HUES64 (cell line): Measurements from ENCODE around the gene RFX2.
A peak's percentile ranks its signal among the peaks of the same experiment; 100 is the strongest.
"Not testable (repeated sequence)": the region's sequence is repeated elsewhere in the genome, so short reads cannot be mapped to it uniquely, and the experiment has no call there.

Experiments
- H3K27ac ChIP-seq: 2 replicates; pipeline ENCODE4 v1.7.0; 2013; ENCODE audit warnings: low read depth, low read length, inconsistent platforms
- H3K27me3 ChIP-seq: 2 replicates; pipeline ENCODE4 v1.6.1; 2013; ENCODE audit warnings: mild to moderate bottlenecking, low read length; ENCODE audit not compliant: insufficient read depth
- H3K36me3 ChIP-seq: 2 replicates; pipeline ENCODE4 v1.6.1; 2013; ENCODE audit warnings: mild to moderate bottlenecking, low read length; ENCODE audit not compliant: insufficient read depth
- H3K4me1 ChIP-seq: 2 replicates; pipeline ENCODE4 v1.6.1; 2013; ENCODE audit warnings: mild to moderate bottlenecking, low read length, moderate library complexity; ENCODE audit not compliant: insufficient read depth
- H3K4me3 ChIP-seq: 2 replicates; pipeline ENCODE4 v1.5.1; 2013; ENCODE audit warnings: mild to moderate bottlenecking, low read length, moderate library complexity
- H3K9ac ChIP-seq: 2 replicates; pipeline ENCODE4 v1.6.1; 2013; ENCODE audit warnings: mild to moderate bottlenecking, low read depth, low read length
- H3K9me3 ChIP-seq: 2 replicates; pipeline ENCODE4 v1.6.1; 2013; ENCODE audit warnings: low read depth, low read length; ENCODE audit not compliant: insufficient read depth
- WGBS: fragments of 150-250, 120-280 bp; methylation state at CpG from one replicate; pipeline ENCODE4 v1.1.7; 2013; ENCODE audit warnings: missing lambda C conversion rate; 5-methylcytosine and 5-hydroxymethylcytosine counted together

Gene RFX2

GRCh38 chr19:6073858-6074708, 36.2 kb downstream of the RFX2 start:
- no peaks in the 10 kb centered on the region for H3K36me3 ChIP-seq
- H3K9me3 ChIP-seq = no peaks in the 10 kb centered on the region
- H3K27me3 ChIP-seq = no peaks in the 10 kb centered on the region
- H3K9ac ChIP-seq = no peak overlapping the region
- no peak overlapping the region for H3K4me3 ChIP-seq
- no peak overlapping the region for H3K27ac ChIP-seq
- peaks cover 5% of the 10 kb centered on the region; the same call in 1 of the 2 replicates for H3K4me1 ChIP-seq
- 89% methylated on average over 17 of the region's 17 CpGs for WGBS

DNA sequence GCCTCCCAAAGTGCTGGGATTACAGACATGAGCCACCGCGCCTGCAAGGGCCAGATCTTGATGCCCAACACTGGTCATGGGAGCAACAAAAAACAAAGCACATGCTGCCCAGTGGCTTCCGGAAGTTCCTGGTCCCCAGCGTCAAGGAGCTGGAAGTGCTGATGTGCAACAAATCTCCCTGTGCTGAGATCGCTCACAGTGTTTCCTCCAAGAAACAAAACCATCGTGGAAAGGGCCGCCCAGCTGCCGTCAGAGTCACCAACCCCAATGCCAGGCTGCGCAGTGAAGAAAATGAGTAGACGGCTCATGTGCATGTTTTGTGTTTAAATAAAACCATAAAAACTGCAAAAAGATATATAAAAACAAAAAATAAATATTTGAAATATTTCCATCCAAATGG, 37.1 kb downstream of the RFX2 start:
- not testable (repeated sequence) for H3K9me3 ChIP-seq, H3K9ac ChIP-seq, H3K36me3 ChIP-seq, H3K4me3 ChIP-seq, H3K27ac ChIP-seq, H3K27me3 ChIP-seq, H3K4me1 ChIP-seq
- WGBS = 96% methylated on average over 9 of the region's 10 CpGs

DNA sequence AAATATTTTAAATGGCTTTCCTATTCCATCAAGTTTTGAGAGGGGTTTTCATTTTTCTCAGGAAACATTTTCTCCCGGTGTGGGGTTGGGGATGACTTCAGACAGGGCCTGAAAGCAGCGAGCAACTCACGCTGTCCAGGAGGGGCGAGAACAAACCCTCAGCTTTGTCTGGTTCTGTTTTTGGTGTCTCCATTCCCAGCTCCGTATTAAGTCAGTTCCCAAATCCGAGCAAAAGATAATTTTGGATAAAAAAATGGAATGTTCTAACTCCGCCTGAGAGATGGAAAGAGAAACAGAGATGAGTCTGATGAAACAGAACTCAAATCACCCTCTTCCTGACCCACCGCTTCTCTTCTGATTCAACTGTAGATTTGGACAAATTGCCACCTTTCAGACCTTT, 38.4 kb downstream of the RFX2 start:
- no peaks in the 10 kb centered on the region for H3K36me3 ChIP-seq
- H3K9ac ChIP-seq = no peak overlapping the region
- H3K27ac ChIP-seq = no peak overlapping the region
- no peaks in the 10 kb centered on the region for H3K9me3 ChIP-seq
- 92% methylated on average over 8 of the region's 8 CpGs for WGBS
- H3K4me1 ChIP-seq = peaks cover 2% of the 10 kb centered on the region; the same call in 1 of the 2 replicates
- no peaks in the 10 kb centered on the region for H3K27me3 ChIP-seq
- no peak overlapping the region for H3K4me3 ChIP-seq

GRCh38 chr19:6070720-6071485, 39.4 kb downstream of the RFX2 start:
- Histone ChIP-seq H3K9me3 (no peaks in the 10 kb centered on the region), H3K27me3 (no peaks in the 10 kb centered on the region), H3K4me3 (no peak overlapping the region), H3K9ac (no peak overlapping the region), H3K27ac (no peak overlapping the region), H3K36me3 (no peaks in the 10 kb centered on the region), H3K4me1 (peaks cover 6% of the 10 kb centered on the region)
- 85% methylated on average over 9 of the region's 11 CpGs for WGBS

DNA sequence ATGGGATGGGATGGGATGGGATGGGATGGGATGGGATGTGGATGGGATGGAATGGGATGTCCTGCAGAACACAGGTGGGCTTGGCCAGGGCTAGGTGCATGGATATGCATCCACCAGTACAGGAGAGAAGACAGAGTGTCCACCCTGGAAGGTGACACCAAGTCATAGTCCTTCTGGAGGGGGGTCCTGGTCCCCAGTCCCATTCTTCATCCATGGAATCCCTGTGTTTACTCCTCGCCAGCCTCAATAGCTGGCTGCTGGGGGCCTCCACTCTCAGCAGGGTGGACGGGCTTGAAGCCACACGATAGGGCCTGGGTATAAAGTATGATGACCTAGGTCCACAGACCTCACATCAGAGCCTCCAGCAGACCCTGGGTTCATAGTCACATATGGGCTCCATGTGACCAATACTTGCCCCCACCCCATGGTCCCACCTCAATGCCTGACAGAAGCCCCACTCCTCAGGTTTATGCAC, 40.1 kb downstream of the RFX2 start:
- 91% methylated on average over 3 of the region's 3 CpGs for WGBS
- Histone ChIP-seq H3K27ac (no peak overlapping the region), H3K4me1 (peaks cover 7% of the 10 kb centered on the region)

GRCh38 chr19:6069268-6069791, 41.0 kb downstream of the RFX2 start:
- Histone ChIP-seq H3K4me3 (no peak overlapping the region), H3K9me3 (no peaks in the 10 kb centered on the region), H3K4me1 (peaks cover 7% of the 10 kb centered on the region), H3K27me3 (no peaks in the 10 kb centered on the region), H3K36me3 (no peaks in the 10 kb centered on the region), H3K27ac (no peak overlapping the region), H3K9ac (no peak overlapping the region)

More for the DNA sequence above, 40.1 kb downstream of the RFX2 start:
- H3K9me3 ChIP-seq = no peaks in the 10 kb centered on the region
- H3K36me3 ChIP-seq = no peaks in the 10 kb centered on the region
- no peak overlapping the region for H3K9ac ChIP-seq
- no peaks in the 10 kb centered on the region for H3K27me3 ChIP-seq
- no peak overlapping the region for H3K4me3 ChIP-seq

DNA sequence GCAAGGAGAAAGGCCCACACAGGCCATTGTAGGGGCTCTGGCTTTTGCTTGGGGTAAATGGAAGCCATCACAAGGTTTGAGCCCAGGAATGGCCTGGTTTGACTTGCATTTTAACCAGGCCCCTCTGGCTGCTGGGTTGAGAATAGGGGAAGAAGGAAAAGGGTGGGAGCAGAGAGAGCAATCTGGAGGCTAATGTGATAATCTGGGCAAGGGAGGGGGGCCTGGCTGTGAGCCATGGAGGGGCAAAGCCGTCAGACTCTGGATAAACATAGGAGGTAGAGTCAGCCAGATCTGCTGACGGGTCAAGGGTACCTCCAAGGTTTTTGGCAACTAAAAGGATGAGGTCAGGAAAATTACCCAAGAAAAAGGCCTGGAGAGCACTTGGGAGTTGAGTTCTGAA, 41.6 kb downstream of the RFX2 start:
- WGBS = 80% methylated on average over 2 of the region's 2 CpGs
- no peaks in the 10 kb centered on the region for H3K9me3 ChIP-seq
- H3K9ac ChIP-seq = no peak overlapping the region
- H3K27me3 ChIP-seq = no peaks in the 10 kb centered on the region
- no peak overlapping the region for H3K27ac ChIP-seq
- H3K36me3 ChIP-seq = no peaks in the 10 kb centered on the region
- H3K4me1 ChIP-seq = peaks cover 7% of the 10 kb centered on the region
- H3K4me3 ChIP-seq = no peak overlapping the region

DNA sequence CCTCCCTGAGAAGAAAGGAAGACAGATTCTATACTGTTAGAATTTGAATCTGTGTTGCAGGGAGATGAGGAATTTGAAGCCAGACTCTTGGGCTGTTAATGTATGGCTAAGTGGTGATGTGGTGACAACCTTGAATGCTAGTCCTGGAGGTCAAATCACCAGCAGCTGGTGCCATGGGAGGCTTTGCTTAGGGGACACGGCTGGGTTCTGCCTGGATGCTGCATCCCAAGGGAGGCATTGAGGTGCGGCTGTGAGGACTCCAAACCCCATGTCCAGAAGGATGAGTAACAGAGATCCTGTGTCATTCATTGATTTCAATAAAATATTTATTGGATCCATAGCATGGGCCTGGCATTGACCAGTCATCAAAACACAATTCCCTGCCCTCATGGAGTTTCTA, 42.3 kb downstream of the RFX2 start:
- Histone ChIP-seq H3K9ac (no peak overlapping the region), H3K4me3 (no peak overlapping the region), H3K4me1 (peaks cover 7% of the 10 kb centered on the region), H3K27ac (no peak overlapping the region), H3K9me3 (no peaks in the 10 kb centered on the region), H3K27me3 (no peaks in the 10 kb centered on the region), H3K36me3 (no peaks in the 10 kb centered on the region)
- WGBS = 91% methylated on average over 2 of the region's 2 CpGs

GRCh38 chr19:6066661-6067646, 43.3 kb downstream of the RFX2 start:
- H3K4me3 ChIP-seq = no peak overlapping the region
- no peaks in the 10 kb centered on the region for H3K36me3 ChIP-seq
- H3K9ac ChIP-seq = peak overlapping the region; percentile 51
- WGBS = 50% methylated on average over 18 of the region's 18 CpGs
- peak overlapping the region; percentile 62 for H3K27ac ChIP-seq
- no peaks in the 10 kb centered on the region for H3K27me3 ChIP-seq
- H3K9me3 ChIP-seq = no peaks in the 10 kb centered on the region
- H3K4me1 ChIP-seq = peaks cover 7% of the 10 kb centered on the region

DNA sequence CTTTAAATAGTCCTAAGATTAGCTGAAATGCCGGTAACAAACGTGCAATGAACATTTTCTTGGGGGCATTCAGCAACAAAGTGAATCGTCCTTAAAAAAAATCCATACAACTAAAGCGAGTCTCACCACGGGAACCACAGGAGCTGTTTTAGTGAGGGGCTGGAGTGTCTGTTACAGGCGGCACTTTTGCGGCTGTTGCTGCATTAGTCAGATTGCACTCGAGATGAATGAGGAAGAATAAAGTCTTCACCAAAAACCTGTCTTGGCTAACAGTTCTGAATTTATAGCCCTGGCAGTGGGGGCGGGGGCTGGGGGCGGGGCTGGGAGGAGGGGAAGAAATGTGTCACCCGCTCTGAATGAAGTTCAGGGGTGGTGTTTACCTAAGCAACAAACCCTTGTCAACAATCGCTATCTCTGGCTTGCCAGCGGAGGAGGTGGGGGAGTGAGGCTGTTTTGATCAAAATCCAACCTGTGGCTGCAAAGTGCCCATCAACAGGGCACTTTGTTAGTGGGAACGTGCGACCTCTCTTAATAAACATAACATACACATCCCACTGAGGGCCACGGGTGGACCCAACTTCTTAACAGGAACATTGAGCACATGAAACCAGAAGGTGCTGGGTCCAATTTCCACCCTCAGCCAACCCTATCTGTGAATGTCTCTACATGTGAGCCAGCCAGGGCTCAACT, 44.5 kb downstream of the RFX2 start:
- Histone ChIP-seq H3K4me1 (peaks cover 11% of the 10 kb centered on the region), H3K9me3 (no peaks in the 10 kb centered on the region), H3K4me3 (no peak overlapping the region), H3K9ac (peak overlapping the region; percentile 45), H3K27me3 (no peaks in the 10 kb centered on the region), H3K27ac (peak overlapping the region; percentile 62), H3K36me3 (no peaks in the 10 kb centered on the region)
- 51% methylated on average over 14 of the region's 16 CpGs for WGBS
